Activated T-helper 1 cell treated with Interleukin-2 at 50 U/mL for 16 hours (primary cell): ENCODE results near the gene MAP7D3.

ENCODE experiments used
- DNase-seq: peaks from one replicate; pipeline ENCODE4 v3.0.0-alpha.2; 2020; ENCODE audit warnings: low read depth

The MAP7D3 gene

GRCh38 chrX:136206916-136207315, 44.3 kb downstream of the MAP7D3 start:
- no peak for DNase-seq

- no peak for DNase-seq
These were observed 45.3 kb downstream of the MAP7D3 start for GRCh38 chrX:136205882-136206380.

GRCh38 chrX:136204571-136204970, 46.6 kb downstream of the MAP7D3 start:
- no peak for DNase-seq

- no peak for DNase-seq
These were observed 47.2 kb downstream of the MAP7D3 start for GRCh38 chrX:136203951-136204350.

- no peak for DNase-seq
These were observed 47.8 kb downstream of the MAP7D3 start for GRCh38 chrX:136203438-136203837.

GRCh38 chrX:136202889-136203288, 48.3 kb downstream of the MAP7D3 start:
- DNase-seq, result no peak

GRCh38 chrX:136201601-136202000, 49.6 kb downstream of the MAP7D3 start:
- no peak for DNase-seq

- no peak for DNase-seq
These were observed 50.7 kb downstream of the MAP7D3 start for GRCh38 chrX:136200466-136200865.

- no peak for DNase-seq
These were observed 51.8 kb downstream of the MAP7D3 start for GRCh38 chrX:136199365-136199764.

- no peak for DNase-seq
These were observed 52.4 kb downstream of the MAP7D3 start for GRCh38 chrX:136198678-136199243.

GRCh38 chrX:136198010-136198409, 53.2 kb downstream of the MAP7D3 start:
- DNase-seq, result no peak

- DNase-seq, result no peak
These were observed 54.5 kb downstream of the MAP7D3 start for GRCh38 chrX:136196691-136197155.

- DNase-seq, result no peak
These were observed 56.0 kb downstream of the MAP7D3 start for GRCh38 chrX:136195247-136195646.

GRCh38 chrX:136194536-136194935, 56.7 kb downstream of the MAP7D3 start:
- DNase-seq, result no peak

GRCh38 chrX:136193771-136194170, 57.4 kb downstream of the MAP7D3 start:
- no peak for DNase-seq

GRCh38 chrX:136192839-136193414, 58.3 kb downstream of the MAP7D3 start:
- no peak for DNase-seq

- no peak for DNase-seq
These were observed 59.1 kb downstream of the MAP7D3 start for GRCh38 chrX:136192135-136192534.

GRCh38 chrX:136191171-136191570, 60.0 kb downstream of the MAP7D3 start:
- DNase-seq, result no peak

- DNase-seq, result no peak
These were observed 61.0 kb downstream of the MAP7D3 start for GRCh38 chrX:136190038-136190713.

GRCh38 chrX:136189222-136189621, 62.0 kb downstream of the MAP7D3 start:
- DNase-seq, result no peak

- DNase-seq, result no peak
These were observed 65.2 kb downstream of the MAP7D3 start for GRCh38 chrX:136186023-136186413.

GRCh38 chrX:136185401-136186022, 65.7 kb downstream of the MAP7D3 start:
- DNase-seq, result no peak

- no peak for DNase-seq
These were observed 67.3 kb downstream of the MAP7D3 start for GRCh38 chrX:136183917-136184316.
